HT-29 (cell line): Measurements from ENCODE around the gene CHRNB2. TPM values are rescaled to one million over a fixed set of nuclear protein-coding genes. Genes with fewer than 3 reads are reported as not detected.

ENCODE experiments used
- DNase-seq: peaks from one replicate; pipeline ENCODE4 v3.0.0-alpha.2; 2015; ENCODE audit warnings: low spot score
- total RNA-seq: library from RNA; depleted of rRNA; stranded (reverse); fragments of >200 nt; shearing (Covaris generic); gene quantifications from 2 replicates; pipeline ENCODE4 v1.2.3, GENCODE V29; 2014

Gene CHRNB2
- total RNA-seq, 1 experiment from 2014 or later = not detected

DNA sequence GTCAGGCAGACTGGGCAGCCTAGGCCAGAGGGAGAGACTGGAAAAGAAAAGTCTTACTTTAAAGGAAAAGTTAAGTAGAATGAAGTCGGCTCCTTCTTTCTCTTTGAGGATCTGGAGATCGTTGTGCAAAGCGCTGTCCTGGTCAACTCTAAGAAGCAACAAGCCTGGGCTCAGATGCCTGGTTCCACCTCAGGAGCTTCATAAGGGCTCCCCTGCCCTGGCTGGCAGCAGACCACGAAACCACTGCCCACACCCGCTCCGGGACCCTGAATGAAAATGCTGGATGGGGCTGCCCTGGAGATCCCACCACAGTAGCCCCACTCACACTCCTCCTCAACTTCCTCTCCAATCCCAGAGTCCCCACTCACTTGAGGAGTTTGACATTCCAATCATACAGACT, 15.5 kb upstream of the CHRNB2 start:
- no peak for DNase-seq

DNA sequence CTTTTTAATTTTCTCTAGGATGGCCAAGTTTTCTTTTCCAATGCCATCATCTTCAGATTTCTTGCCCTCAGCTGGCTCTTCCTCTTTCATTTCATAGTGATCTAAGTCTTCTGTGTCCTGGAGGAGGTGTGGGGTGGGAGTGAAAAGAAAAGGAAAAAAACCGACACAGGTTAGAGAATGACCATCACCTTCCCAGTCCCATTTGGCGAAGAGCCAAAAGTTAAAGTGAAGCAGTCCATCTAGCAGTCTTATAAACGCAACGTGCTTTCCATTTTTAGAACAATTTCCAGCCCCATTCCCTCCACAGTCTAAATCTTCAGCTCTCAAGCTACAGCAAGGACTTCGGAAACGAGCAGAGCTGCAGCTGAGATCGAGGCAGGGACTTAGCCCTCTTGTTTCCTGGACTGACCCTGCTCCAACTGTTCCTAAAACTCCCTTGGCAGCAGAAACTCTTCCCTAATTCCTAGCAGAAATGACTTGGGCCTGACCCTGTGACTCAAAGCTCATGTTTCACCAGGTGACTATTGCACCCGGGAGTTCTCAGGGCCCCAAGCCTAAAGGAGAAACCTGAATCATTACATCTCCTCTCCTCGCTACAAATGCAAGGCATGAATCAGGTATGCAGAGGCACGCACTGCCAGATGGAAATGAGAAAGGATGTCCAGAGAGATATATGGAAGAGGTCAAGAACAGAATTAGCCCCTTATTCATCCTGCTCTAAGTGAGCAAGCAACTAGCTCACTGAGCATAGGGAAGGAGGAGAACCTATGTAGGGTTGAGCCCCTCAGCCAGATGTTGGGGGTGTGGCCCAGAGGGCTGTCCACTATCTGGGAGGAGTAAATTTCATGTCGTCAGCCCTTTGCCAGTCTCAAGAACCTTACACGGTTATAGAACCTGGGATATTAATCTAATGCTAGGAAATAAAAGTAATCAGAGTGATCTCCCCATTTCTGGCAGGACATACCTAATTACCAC, 14.2 kb upstream of the CHRNB2 start:
- DNase-seq = no peak

DNA sequence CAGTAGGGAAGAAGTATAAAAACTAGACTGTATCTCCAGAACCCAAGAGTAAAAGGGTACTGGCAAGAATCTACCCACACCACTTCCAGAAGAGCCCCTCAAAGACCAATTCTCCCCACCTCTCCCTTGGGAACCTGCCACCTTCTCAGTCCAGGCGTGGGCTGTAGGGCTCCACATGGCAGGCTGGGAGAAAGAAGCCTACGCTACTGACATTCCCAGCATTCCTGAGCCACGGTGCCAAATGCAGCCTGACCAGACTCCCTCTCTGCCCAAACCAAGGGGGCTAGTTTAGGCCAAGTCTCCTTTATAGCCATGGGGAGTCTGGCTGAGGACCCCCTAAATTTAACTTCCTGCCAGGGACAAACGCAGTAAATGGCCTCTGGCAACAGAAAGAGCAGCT, 11.2 kb upstream of the CHRNB2 start:
- no peak for DNase-seq

DNA sequence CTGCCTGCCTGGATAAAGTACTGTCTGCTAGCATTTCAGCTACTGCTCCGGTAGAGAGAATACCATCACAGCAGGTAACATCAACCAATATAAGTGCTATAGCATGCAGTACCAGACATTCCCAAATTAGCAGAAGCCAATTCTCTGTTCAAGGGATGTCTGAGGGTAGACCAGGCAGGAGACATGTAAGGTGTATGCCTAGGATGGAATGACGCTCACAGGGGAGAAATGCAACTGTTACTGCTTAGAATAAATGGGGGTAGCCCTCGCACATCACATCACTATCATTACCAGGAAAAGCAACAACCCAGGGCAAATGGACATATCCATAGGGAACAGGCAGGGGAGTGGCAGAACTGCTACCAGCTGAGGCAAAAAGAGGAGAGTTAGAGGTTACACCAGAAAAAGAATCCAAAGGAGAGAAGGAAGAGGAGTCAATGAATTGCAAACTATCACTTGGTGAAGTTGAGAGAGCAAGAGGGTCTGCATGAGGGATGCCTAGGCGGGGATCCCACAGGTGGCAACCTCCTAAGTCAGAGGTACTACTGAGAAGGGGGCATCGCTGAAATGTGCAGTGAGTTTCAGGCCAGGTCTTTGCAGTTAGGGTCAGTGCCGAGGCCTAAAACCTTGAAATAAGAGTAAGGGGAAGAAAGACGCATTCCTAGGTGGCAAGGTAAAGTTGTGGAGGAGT, 10.2 kb upstream of the CHRNB2 start:
- DNase-seq = no peak

DNA sequence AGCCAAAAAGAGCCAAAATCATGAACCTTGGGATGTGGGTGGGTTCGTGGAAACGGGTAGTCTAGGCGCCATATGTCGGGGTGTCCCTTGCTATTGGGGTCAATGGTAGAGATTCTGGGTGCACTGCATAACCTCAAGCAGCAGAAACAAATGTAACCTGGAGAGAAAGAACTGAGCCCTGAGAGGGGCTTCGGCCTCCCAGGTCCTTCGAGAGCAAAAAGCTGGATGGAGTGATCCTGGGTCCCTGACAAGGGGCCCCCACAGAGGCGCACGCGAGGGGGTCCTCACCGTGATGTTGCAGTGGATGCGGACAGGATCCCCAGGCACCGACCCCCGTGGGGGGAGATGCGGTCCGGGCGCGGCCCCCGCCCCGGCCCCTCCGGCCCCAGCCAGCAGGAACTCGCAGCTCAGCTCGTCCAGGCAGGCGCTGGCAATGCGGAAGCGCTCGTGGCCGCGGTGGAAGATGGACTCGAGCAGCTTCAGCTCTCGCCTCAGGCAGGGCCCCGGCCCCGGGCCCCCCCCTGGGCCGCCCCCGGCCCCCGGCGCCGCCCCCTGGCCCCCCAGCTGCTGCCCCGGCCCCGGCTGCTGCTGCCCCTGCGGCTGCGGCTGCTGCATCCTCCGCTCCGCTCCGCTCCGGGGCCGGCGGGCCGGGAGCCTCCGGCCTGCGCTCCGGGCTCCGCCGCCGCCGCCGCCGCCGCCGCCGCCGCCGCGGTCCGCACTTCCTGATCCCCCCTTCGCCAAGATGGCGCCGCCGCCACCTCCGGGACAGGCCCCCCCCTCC, 9.4 kb upstream of the CHRNB2 start, which contains the start of gene UBE2Q1:
UBE2Q1 (minus strand) TSS at position 724 of the 781 bp plus-strand sequence; CDS start at position 615, 109 bp downstream.
- peak; percentile 19 for DNase-seq

DNA sequence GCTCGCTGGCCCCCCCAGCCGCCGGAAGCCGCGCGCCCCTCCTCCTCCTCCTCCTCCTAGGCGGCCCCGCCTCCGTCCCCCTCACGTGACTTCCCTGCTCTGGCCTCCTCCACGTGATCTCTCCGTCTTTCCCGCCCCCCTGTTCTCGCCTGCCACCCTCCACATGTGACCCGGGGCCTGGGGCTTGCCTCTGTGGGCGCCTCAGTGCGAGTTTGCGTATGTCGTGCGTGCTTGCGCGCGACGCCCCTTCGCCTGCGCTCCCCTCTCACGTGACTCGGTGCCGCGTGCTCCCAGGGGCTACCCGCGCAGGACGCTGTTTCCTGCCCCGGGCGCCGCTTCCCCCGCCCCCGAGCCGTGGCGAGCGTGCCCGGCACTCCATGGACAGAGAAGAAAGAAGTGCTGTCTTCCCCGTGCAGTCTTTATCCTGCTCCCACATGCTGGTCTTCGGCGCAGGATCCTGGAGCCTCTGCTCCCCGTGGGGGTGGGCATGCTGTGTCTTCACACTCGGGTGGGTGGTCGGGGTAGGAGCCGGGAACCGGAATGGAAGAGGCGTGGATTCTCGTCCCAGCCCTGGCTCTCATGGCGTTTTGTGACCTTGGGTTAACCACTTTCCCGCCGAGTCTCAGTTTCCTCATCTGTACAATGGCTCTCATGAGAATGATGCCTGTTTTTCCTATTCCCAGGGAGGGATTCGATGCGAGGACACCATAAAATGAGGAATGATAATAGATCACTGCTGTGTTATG, 8.7 kb upstream of the CHRNB2 start:
- peak; percentile 95 for DNase-seq

DNA sequence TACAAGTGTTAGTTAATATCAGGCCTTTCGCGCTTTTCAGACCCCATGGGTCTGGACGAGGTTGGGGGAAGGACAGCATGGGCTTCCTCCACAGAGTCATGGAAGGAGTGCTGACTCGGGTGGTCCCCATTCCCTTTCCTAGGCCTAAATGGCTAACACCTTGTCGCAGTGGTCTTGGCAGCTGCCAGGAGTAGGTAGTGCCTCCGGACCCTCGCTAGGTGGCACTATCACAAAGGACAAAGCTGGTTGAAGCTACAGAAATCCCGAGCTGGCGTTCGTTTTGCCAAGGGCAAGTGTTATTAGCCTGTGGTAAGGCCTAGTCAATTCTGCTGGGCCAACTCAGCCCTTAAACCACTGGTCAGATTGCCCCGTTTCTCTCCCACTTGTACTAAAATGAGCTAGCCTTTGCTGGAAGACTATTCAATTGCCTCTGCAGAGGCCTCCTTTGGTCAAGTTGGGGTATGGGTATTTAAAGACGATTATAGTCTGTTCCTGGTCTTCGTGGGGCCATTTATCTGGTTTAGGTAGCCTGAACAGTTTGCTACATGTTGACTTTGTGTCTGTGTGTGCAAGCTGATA, 8.0 kb upstream of the CHRNB2 start:
- peak; percentile 96 for DNase-seq

DNA sequence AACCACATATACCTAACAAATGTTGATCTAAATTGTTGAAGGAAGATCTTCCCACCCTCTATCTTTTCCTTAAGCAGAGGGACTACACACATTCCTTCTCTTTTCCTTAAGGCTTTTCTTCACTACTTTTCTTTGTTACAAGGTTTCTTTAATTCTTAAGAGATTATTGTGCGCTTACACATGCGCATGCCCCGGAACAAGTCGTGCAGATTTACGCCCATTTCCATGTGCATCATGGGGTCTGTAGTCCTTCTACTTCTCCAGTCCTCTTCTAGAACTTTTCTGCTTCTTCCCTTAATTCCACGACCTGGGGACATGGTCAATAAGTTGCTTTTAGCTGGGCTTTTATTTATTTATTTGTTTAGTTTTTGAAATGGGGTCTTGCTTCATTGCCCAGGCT, 1.7 kb upstream of the CHRNB2 start:
- DNase-seq = no peak

DNA sequence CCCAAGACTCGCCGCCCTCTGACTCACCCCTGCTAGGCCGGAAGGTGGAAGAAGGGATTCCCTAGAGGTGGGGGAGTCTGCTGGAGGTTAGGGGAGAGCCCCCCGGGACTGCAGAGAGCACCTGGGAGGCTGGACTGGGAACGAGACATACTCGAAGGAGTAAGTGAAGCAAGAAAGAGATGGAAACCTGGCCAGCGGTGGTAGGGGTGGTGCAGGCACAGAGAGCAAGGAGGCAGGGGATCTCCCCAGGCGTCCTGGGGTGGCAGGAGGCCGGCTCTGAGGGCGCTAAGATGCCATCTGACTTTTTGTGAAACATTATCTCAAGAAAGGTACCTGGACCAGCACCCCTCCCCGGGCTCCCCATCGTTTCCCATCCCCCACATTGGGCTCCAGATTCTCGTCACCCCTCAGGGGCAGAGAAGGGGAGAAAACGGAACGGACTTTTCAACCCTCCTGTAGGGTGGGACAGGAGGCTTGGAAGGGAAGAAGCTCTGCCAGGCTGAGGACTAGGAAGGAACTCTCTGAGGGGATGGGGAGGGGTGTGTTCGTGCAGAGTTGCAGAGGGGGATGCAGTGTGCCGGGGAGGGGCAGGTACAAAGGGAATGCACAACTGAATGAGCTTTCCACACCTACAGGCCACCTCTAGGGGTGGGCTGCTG, 708 bp downstream of the CHRNB2 start:
- no peak for DNase-seq

DNA sequence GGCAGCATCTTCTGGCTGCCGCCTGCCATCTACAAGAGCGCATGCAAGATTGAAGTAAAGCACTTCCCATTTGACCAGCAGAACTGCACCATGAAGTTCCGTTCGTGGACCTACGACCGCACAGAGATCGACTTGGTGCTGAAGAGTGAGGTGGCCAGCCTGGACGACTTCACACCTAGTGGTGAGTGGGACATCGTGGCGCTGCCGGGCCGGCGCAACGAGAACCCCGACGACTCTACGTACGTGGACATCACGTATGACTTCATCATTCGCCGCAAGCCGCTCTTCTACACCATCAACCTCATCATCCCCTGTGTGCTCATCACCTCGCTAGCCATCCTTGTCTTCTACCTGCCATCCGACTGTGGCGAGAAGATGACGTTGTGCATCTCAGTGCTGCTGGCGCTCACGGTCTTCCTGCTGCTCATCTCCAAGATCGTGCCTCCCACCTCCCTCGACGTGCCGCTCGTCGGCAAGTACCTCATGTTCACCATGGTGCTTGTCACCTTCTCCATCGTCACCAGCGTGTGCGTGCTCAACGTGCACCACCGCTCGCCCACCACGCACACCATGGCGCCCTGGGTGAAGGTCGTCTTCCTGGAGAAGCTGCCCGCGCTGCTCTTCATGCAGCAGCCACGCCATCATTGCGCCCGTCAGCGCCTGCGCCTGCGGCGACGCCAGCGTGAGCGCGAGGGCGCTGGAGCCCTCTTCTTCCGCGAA, 3.8 kb downstream of the CHRNB2 start:
- no peak for DNase-seq

DNA sequence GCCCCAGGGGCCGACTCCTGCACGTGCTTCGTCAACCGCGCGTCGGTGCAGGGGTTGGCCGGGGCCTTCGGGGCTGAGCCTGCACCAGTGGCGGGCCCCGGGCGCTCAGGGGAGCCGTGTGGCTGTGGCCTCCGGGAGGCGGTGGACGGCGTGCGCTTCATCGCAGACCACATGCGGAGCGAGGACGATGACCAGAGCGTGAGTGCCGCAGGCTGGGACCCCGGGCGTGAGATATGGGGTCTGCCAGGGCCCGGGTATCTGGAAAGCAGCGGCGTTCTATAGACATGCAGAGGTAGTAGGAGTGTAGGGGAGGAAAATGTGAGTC, 4.3 kb downstream of the CHRNB2 start:
- no peak for DNase-seq

DNA sequence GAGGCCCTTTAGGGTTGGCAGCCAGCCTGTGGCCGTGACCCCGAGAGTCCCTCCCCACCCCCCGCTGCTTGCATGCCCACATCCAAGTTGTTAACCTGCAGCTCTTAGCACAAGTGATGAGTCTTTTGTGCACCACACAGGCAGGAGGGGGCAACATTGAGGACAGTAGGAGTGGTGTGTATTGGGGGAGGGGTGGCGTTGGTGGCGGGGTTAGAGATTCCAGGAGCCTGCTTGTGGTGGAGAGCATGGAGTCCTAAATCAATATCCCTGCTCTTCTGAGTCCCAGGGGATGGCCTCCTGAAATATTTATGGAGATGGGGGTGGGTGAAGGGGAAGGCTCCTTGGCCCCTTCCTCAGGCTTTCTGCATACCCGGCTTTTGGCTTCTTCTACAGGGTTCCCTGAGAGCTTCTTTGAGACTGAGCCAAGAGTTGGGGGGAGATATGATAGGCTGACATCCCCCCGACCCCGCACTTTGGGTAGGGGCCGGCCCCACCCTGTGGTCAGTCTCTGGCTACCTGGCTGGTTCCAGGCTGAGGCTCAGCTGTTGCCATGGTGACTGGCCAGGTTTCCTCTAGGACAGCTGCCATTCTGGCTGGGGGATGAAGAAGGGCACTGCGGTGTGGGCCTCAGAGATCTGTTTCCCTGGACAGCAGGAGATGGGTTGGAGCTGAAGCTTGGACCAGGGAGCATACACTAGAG, 5.0 kb downstream of the CHRNB2 start:
- no peak for DNase-seq

DNA sequence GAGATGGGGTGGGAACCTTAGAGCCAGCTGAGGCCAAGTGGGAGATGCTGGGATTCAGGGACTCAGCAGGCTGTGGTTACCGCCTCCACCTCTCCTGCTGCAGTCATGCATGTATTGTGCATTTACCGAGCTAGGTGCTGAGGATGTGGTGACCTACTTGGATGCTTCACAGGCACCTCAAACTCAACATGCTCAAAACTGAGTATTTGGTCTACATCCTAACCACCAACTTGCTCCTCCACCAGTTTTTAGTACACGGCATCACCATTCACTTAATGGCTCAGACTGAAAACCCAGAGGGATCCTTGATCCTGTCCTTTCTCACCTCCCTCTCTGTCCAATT, 5.6 kb downstream of the CHRNB2 start:
- DNase-seq = no peak

DNA sequence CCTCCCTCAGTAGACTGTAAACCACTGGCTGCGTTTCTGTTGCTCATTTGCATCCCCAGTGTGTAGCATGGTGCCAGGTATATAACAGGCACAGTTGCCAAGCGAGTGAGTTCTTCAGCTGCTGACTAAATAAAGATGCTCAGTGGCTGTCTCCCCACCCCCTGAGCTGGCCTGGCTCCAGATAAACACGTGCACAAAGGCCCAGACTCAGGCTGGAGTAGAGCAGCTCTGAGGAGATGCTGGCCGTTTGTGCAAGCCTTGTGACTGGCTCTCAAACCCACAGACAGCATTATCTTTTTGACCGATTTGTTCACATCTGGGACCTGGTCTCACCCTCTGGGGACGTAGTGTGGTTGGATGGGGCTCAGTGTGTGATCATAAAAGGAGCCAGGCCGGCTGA, 7.1 kb downstream of the CHRNB2 start:
- DNase-seq = no peak

DNA sequence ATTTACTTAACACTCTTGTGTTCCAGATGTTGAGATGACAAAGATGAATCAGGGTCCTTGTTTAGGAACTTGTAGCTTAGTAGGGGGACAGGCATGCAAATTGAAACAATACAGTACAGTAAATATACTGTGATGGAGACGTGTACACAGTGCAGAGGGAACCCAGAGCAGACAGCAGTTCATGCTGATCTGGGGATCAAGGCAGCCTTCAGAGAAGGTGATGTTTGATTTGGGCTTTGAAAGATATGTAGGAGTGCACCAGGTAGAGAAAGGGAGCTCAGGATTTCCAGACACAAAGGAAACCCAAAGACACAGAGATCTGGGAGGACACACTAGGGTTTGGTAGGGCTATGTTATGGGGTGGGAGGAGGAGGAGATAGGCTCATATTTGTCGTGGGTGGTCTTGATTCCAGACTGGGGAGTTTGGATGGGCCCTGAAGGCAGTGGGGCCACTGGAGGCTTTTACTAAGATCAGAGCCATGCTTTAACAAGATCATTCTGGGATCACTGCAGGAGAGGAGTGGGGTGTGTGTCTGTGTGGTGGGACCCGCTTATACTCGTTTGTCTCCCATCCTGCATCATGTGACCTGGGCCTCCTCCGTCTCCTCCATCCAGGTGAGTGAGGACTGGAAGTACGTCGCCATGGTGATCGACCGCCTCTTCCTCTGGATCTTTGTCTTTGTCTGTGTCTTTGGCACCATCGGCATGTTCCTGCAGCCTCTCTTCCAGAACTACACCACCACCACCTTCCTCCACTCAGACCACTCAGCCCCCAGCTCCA, 7.8 kb downstream of the CHRNB2 start:
- DNase-seq = no peak

DNA sequence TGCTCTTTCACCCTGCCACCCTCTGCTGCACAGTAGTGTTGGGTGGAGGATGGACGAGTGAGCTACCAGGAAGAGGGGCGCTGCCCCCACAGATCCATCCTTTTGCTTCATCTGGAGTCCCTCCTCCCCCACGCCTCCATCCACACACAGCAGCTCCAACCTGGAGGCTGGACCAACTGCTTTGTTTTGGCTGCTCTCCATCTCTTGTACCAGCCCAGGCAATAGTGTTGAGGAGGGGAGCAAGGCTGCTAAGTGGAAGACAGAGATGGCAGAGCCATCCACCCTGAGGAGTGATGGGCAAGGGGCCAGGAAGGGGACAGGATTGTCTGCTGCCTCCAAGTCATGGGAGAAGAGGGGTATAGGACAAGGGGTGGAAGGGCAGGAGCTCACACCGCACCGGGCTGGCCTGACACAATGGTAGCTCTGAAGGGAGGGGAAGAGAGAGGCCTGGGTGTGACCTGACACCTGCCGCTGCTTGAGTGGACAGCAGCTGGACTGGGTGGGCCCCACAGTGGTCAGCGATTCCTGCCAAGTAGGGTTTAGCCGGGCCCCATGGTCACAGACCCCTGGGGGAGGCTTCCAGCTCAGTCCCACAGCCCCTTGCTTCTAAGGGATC, 8.5 kb downstream of the CHRNB2 start:
- no peak for DNase-seq

DNA sequence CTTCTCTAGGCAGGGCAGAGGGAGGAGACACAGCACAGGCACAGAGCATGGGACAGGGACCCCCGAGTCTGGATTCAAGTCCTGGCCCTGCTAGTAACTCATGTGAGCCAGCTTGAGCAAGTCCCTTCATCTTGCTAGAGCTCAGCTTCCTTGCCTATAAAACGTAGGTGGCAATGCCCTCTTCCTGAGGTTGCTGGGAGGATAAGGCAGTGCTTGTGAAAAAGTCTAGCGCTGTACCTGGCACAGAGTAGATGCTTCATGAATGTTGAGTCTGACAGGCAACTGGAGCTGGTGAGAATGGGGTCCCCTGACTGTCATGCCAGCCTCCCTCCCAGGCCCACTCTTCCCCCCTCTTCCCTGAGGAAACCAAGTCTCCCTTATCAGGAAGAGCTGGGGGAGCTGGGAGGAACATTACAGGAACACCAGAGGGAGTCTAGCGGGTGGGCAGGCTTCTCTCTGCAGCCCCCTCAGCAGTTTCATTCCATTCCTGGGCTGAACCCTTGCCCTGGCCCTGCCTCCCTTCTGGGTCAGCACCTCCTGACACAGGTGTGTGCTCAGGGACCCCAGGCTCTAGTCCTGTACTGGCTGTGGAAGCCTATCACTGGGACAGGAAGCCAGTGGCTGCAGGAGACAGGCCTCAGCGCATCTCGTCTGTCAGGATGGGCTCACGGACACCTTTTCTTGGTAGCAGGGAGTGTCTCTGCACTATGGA, 9.9 kb downstream of the CHRNB2 start:
- no peak for DNase-seq
